Measurements from ENCODE around the gene IRF4.

DNA sequence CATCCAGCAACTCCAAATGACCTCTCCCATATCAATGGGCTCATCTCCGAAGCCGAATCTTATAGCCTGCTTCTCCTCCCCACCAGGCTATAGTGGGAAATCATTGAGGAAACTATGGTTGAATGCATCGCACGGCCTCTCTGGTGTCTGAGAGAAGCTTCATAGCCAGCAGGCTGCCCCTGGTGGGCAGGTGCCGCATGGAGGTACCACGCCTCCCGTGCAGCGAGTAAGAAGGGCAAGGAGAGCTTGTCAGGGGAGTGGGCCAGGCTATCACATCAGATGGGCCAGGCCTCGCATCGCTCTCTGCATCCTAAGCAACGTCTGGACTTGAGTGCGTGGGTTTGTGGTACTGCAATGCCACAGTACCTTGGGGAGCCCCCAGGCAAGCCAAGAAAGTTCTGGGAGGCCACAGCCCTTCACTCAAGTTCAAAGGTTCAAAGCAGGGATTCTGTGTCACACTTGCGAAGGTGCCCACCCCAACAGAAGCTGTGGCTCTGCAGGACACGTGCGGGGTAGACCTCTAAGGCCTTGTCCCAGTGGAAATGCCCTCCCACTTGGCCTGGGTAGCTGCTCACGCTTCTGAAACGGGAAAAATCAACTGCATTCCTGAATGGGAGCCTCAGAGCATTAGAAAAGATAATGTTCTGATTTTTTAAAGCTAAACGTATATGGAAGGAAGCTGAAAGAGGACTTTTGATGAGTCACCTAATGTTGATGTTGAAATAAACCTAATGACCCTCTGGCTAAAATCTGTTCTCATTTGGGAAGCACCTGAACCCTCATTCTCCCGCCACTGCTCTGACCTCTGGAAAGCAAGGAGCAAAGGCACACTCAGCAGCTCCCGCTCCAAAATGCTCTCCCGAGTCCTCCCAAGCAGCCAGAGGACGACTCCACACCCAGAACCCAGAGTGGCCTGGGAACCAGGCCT lies 8.4 kb upstream of the IRF4 start:
- no peak for TF ChIP-seq ZNF565 (CRISPR knock-in tag; conservative IDR thresholded peaks at IDR 0.05; ENCODE audit: low read depth)
- no peak for TF ChIP-seq ZNF70 (CRISPR knock-in tag; IDR thresholded peaks at IDR 0.05)
- TF ChIP-seq RARB (CRISPR knock-in tag; IDR thresholded peaks at IDR 0.05) = no peak
- no peak for TF ChIP-seq ESRRG (CRISPR knock-in tag; IDR thresholded peaks at IDR 0.05)
- TF ChIP-seq CSDC2 (CRISPR knock-in tag; IDR thresholded peaks at IDR 0.05) = no peak
- no peak for TF ChIP-seq ARNTL (CRISPR knock-in tag; IDR thresholded peaks at IDR 0.05; ENCODE audit: borderline replicate concordance, low read depth)
- no peak for TF ChIP-seq ZC3H10 (CRISPR knock-in tag; IDR thresholded peaks at IDR 0.05)
- no peak for TF ChIP-seq ZFP30 (CRISPR knock-in tag; IDR thresholded peaks at IDR 0.05)
- TF ChIP-seq, protein P1, sequence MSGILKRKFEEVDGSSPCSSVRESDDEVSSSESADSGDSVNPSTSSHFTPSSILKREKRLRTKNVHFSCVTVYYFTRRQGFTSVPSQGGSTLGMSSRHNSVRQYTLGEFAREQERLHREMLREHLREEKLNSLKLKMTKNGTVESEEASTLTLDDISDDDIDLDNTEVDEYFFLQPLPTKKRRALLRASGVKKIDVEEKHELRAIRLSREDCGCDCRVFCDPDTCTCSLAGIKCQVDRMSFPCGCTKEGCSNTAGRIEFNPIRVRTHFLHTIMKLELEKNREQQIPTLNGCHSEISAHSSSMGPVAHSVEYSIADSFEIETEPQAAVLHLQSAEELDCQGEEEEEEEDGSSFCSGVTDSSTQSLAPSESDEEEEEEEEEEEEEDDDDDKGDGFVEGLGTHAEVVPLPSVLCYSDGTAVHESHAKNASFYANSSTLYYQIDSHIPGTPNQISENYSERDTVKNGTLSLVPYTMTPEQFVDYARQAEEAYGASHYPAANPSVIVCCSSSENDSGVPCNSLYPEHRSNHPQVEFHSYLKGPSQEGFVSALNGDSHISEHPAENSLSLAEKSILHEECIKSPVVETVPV (CRISPR knock-in tag; IDR thresholded peaks at IDR 0.05) = no peak
- TF ChIP-seq OSR1 (CRISPR knock-in tag; IDR thresholded peaks at IDR 0.05) = no peak
- TF ChIP-seq ZNF8 (CRISPR knock-in tag; IDR thresholded peaks at IDR 0.05) = no peak
- no peak for TF ChIP-seq GLIS3 (CRISPR knock-in tag; IDR thresholded peaks at IDR 0.05)

All from SK-N-SH treated with all-trans-retinoic acid at 6 μM for 48 hours (cell line).